CD4-positive, alpha-beta T cell (primary cell): ENCODE measurements around the gene BLACAT1. TPM values are rescaled to one million over a fixed set of nuclear protein-coding genes. Genes with fewer than 3 reads are reported as not detected.

Source experiments
- ATAC-seq: fragments of 200-7000 bp; cut with Tn5 transposase; one replicate; pipeline ENCODE4 v1.10.0; 2022; ENCODE audit warnings: mild to moderate bottlenecking; ENCODE audit not compliant: poor library complexity
- CTCF ChIA-PET: fragments of 350-600 bp; sonication (Branson Sonifier 250); formaldehyde crosslinking; loops from one replicate; lab custom pipeline; 2021; ENCODE audit warnings: antibody characterized with exemption, inconsistent platforms; lab: Charles Lee
- POLR2A ChIA-PET: fragments of 350-600 bp; sonication (Branson Sonifier 250); formaldehyde crosslinking; loops from one replicate; lab custom pipeline; 2021; ENCODE audit warnings: antibody characterized with exemption, inconsistent platforms; lab: Charles Lee
- DNase-seq, 14 experiments: peaks; one replicate each; pipeline ENCODE4 v3.0.0-alpha.2; 2013 to 2020; ENCODE audit warnings: mixed read lengths in 2 of 14
- H3K27ac ChIP-seq, 2 donors: one replicate each; pipeline versions ENCODE4 v1.5.1 to v1.7.0; 2013; ENCODE audit warnings: low read length in 2 of 2, low read depth in 1 of 2, mild to moderate bottlenecking in 1 of 2
- H3K27me3 ChIP-seq, 2 experiments: 1 replicate in 1 of 2; 2 replicates in 1 of 2; pipeline versions ENCODE4 v1.6.1 to v1.7.0; 2013; ENCODE audit warnings: low read length in 2 of 2, control low read depth in 1 of 2, mild to moderate bottlenecking in 1 of 2, moderate library complexity in 1 of 2; ENCODE audit not compliant: insufficient read depth in 2 of 2, control insufficient read depth in 1 of 2
- H3K36me3 ChIP-seq: one replicate; pipeline ENCODE4 v1.6.1; 2013; ENCODE audit warnings: low read length, control low read depth; ENCODE audit not compliant: insufficient read depth
- H3K4me1 ChIP-seq: one replicate; pipeline ENCODE4 v1.6.1; 2013; ENCODE audit warnings: low read length, control low read depth; ENCODE audit not compliant: insufficient read depth
- H3K4me3 ChIP-seq: one replicate; pipeline ENCODE4 v1.5.1; 2013; ENCODE audit warnings: mild to moderate bottlenecking, low read length, moderate library complexity
- H3K9me3 ChIP-seq, 2 experiments: 1 replicate in 1 of 2; 2 replicates in 1 of 2; pipeline versions ENCODE4 v1.6.1 to v1.7.0; 2013; ENCODE audit warnings: low read length in 2 of 2, mild to moderate bottlenecking in 2 of 2, control low read depth in 1 of 2, moderate library complexity in 1 of 2; ENCODE audit not compliant: control insufficient read depth in 1 of 2, insufficient read depth in 1 of 2
- H3K27ac Mint-ChIP-seq: one replicate; pipeline ENCODE4 v1.8.0; 2020; ENCODE audit warnings: mixed read lengths
- H3K27me3 Mint-ChIP-seq: one replicate; pipeline ENCODE4 v1.8.0; 2021; ENCODE audit warnings: mixed read lengths
- H3K36me3 Mint-ChIP-seq: one replicate; pipeline ENCODE4 v1.8.0; 2021; ENCODE audit warnings: low read depth, mixed read lengths
- H3K4me1 Mint-ChIP-seq: one replicate; pipeline ENCODE4 v1.8.0; 2021; ENCODE audit warnings: low read depth, mixed read lengths
- H3K4me3 Mint-ChIP-seq: one replicate; pipeline ENCODE4 v1.8.0; 2020; ENCODE audit warnings: mild to moderate bottlenecking, mixed read lengths
- H3K9me3 Mint-ChIP-seq: one replicate; pipeline ENCODE4 v1.8.0; 2020; ENCODE audit warnings: mixed read lengths
- CTCF ChIP-seq: fragments of 200-600 bp; IDR thresholded peaks from one replicate; pipeline ENCODE4 v1.8.0; 2022; ENCODE audit warnings: antibody characterized with exemption, mild to moderate bottlenecking
- intact Hi-C, 2 experiments: fragments of 100-400 bp; cut with DNase I in 1 of 2; cut with micrococcal nuclease in 1 of 2; formaldehyde crosslinking; loops; one replicate each; pipeline versions ENCODE4 v1.15.1 to v1.9.0; 2023 to 2025; cut with DNase I, micrococcal nuclease
- total RNA-seq, 174 experiments: library from RNA in 2 of 174; stranded (reverse) in 2 of 174; gene quantifications; one replicate each; pipeline ENCODE4 v1.2.3 and lab custom pipeline; 2021 to 2026

Gene BLACAT1
- total RNA-seq, 2 experiments from 2014 or later = not detected

GRCh38 chr1:205492774-205493173, 36.9 kb upstream of the BLACAT1 start:
- no peak overlapping the region for H3K27ac ChIP-seq
- DNase-seq (no peak), ATAC-seq (no peak)
- intact Hi-C loops = no loop called here
- Mint-ChIP-seq H3K4me3 (no peak overlapping the region), H3K27ac (no peak overlapping the region), H3K9me3 (no peaks in the 10 kb centered on the region), H3K36me3 (no peaks in the 10 kb centered on the region), H3K4me1 (no peaks in the 10 kb centered on the region), H3K27me3 (peaks cover 65% of the 10 kb centered on the region)
- no peak for TF ChIP-seq CTCF
- no peaks in the 10 kb centered on the region for H3K4me1 ChIP-seq
- ChIA-PET POLR2A (no interaction called here), CTCF (no interaction called here)
- no peak overlapping the region for H3K4me3 ChIP-seq
- no peaks in the 10 kb centered on the region for H3K9me3 ChIP-seq
- no peaks in the 10 kb centered on the region for H3K36me3 ChIP-seq
- peaks cover 18 to 26% of the 10 kb centered on the region in 2 experiments for H3K27me3 ChIP-seq

GRCh38 chr1:205492201-205492667, 36.4 kb upstream of the BLACAT1 start:
- H3K36me3 ChIP-seq = no peaks in the 10 kb centered on the region
- ChIA-PET CTCF (no interaction called here), POLR2A (no interaction called here)
- no peaks in the 10 kb centered on the region for H3K4me1 Mint-ChIP-seq
- TF ChIP-seq CTCF = no peak
- H3K27ac Mint-ChIP-seq = no peak overlapping the region
- no peak overlapping the region for H3K4me3 ChIP-seq
- H3K27me3 Mint-ChIP-seq = peaks cover 65% of the 10 kb centered on the region
- no peaks in the 10 kb centered on the region for H3K9me3 Mint-ChIP-seq
- no peaks in the 10 kb centered on the region for H3K36me3 Mint-ChIP-seq
- peaks cover 18 to 26% of the 10 kb centered on the region in 2 experiments for H3K27me3 ChIP-seq
- H3K9me3 ChIP-seq = no peaks in the 10 kb centered on the region
- intact Hi-C loops = no loop called here
- no peak for DNase-seq
- no peak overlapping the region for H3K4me3 Mint-ChIP-seq
- no peak for ATAC-seq
- no peaks in the 10 kb centered on the region for H3K4me1 ChIP-seq
- H3K27ac ChIP-seq = no peak overlapping the region

- DNase-seq (no peak), ATAC-seq (no peak)
- H3K36me3 ChIP-seq = no peaks in the 10 kb centered on the region
- Mint-ChIP-seq H3K36me3 (no peaks in the 10 kb centered on the region), H3K27ac (no peak overlapping the region), H3K27me3 (peaks cover 66% of the 10 kb centered on the region), H3K4me1 (no peaks in the 10 kb centered on the region), H3K4me3 (no peak overlapping the region), H3K9me3 (no peaks in the 10 kb centered on the region)
- peaks cover 18 to 26% of the 10 kb centered on the region in 2 experiments for H3K27me3 ChIP-seq
- no peaks in the 10 kb centered on the region for H3K4me1 ChIP-seq
- POLR2A ChIA-PET = no interaction called here
- CTCF ChIA-PET = no interaction called here
- H3K27ac ChIP-seq = no peak overlapping the region
- intact Hi-C loops = no loop called here
- H3K9me3 ChIP-seq = no peaks in the 10 kb centered on the region
- TF ChIP-seq CTCF = no peak
- H3K4me3 ChIP-seq = no peak overlapping the region
These were observed 35.9 kb upstream of the BLACAT1 start for GRCh38 chr1:205491794-205492193.
